HG02884 (cell line): ENCODE measurements around the gene ADD2.

Experiments used
- ATAC-seq: cut with Tn5 transposase; IDR thresholded peaks from one replicate; pipeline ENCODE4 v1.9.1; 2021; ENCODE audit warnings: mild to moderate bottlenecking, moderate library complexity; ENCODE audit not compliant: unreplicated experiment

Gene ADD2

DNA sequence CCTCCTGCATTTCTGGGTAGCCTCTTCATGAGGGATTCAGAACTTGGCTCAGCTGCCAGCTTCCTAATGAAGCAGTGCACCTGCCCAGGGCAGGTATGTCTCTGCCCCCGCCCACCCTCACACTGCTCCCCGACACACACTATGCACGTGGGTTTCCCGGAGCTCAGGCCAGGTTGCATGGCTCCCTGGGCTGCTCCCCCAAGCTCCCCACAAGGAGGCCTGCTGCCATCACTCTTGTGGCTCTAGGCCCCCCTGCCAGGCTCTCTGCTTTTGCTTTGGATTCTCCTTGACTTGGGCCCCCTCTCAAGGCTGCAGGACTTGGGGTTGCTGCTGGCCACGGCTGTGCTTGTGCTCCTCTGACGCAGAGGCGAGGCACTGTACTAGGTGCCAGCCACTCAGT is 43.6 kb downstream of the ADD2 start:
- no peak for ATAC-seq

GRCh38 chr2:70723286-70723885 is 44.6 kb downstream of the ADD2 start:
- no peak for ATAC-seq

GRCh38 chr2:70720124-70720523 is 47.9 kb downstream of the ADD2 start:
- ATAC-seq, result no peak

DNA sequence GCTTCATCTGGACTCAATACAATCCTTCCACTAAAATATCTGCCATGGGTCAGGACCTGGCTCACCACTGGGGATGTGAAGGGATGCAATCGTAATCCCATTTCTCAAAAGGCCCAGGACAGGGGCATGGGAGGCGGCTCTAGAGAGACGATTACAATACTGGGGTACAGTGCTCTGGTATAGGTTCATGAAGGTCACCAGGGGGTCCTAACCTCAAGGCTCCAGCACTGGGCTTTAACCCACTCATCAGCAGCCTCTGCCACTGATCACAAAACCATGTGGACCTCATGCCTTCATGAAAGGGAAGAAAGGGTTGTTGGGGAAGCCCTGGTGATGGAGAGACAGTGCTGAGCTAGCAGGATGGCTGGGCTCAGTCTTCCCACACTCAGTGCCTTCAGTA is 48.8 kb downstream of the ADD2 start:
- no peak for ATAC-seq

- ATAC-seq, result no peak
Observed at GRCh38 chr2:70718736-70719135, 49.3 kb downstream of the ADD2 start.

GRCh38 chr2:70718241-70718640 is 49.8 kb downstream of the ADD2 start:
- ATAC-seq, result no peak

GRCh38 chr2:70717431-70718038 is 50.5 kb downstream of the ADD2 start:
- no peak for ATAC-seq

DNA sequence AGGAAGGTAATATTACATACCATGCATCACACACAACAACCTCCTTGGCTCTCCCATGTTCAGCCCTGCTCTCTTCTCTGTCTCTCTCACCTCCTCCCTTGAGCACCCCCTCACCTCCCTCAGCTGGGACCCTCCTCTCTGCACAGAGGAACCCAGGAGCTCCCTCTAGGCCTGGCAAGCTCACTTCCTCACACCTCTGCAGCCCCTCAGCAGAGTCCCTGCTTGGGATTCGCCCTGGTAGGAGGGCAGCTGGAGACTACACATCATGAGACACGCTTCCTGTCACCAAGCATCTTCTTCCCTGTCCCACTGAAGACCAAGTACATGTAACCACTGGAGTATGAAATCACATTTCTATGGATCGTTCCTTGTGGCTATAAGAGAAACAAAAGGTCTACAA is 51.0 kb downstream of the ADD2 start:
- no peak for ATAC-seq

GRCh38 chr2:70716131-70716743 is 51.8 kb downstream of the ADD2 start:
- ATAC-seq, result no peak

- ATAC-seq, result no peak
Observed at GRCh38 chr2:70715071-70715985, 52.7 kb downstream of the ADD2 start.

DNA sequence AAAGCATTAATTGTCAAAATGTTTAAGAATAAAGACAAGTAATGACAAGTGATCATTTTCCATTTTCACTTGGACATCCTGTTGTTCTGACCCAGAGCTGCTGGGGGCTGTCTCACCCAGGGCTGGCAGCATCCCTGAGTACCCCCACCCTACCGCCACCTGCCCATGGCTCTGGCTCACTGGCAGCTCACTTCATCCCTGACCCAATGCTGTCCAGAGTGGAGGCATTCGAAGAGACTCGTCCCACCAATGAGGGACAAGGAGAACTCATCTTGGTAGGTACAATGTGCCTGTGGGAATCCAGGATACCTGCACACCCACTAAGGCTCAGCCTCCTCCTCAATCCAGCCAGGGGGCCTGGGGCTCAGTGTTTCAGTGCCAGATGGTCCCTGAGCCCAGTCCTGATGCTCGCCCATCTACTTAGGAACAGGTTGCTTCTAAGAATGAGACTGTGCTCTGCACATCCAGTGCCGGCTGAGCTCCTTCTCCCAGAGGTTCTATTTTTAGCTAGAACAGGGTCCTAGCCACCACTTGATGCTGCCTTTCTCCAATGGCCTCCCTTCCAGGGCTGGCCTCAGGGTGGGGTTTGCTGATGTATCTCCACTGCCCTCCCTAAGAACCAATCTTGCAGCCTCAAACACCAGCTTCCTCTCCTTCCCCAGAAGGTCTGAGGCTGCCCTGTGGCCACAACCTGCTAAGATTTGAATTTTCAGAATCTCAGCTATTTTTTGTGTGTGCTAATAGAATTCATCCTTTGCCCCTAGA is 53.7 kb downstream of the ADD2 start:
- ATAC-seq, result no peak

DNA sequence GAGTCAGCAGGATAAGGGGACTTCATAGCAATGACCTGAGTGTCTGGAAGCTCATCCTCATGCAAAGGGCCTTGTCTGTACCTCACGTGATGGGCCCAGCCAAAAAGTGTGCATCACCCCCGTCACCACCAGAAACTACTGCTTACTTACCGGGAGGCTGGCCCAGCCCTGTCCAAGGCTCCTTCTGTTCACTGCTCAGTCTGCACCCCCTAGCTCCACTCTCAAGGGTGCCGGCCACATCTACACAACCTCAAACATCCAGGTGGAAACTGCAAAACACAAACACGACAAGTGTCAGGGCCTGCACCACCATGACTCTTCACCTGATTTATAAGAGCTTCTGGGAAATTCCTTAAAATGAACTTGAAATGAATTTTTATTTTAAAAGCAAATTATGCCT is 55.1 kb downstream of the ADD2 start:
- no peak for ATAC-seq

- no peak for ATAC-seq
Observed at GRCh38 chr2:70711191-70711590, 56.8 kb downstream of the ADD2 start.

DNA sequence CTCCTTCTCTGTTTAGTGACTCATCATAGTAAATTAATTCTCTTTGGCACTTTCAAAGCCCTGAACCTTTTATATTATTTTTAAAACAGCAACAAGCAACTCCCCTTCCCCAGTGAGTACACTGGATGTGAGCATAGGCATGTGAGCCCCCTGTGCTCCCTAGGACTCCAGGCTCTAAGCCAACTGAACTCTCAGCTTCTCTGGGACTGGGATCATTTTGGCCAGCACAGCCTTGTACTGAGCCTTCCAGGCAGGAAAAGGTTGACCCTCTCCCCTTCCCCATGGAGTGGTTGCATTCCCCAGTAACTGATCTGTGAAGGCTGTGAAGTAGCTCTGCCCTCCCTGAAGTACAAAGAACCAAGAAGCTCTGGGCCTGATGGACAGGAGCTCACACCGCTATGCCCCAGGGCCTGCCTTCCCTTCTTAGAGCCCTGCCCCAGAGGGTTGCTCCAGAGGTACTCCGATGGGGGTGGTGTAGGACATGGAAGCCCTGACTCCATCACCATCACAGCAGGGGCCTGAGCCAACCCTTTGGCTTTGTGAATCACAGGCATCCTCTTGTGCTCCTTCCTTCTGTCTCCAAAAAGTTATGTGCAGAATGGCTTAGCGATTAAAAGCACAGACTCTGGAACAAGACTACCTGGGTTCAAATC is 57.8 kb downstream of the ADD2 start:
- no peak for ATAC-seq

- no peak for ATAC-seq
Observed at GRCh38 chr2:70709275-70710037, 58.5 kb downstream of the ADD2 start.

- ATAC-seq, result no peak
Observed at GRCh38 chr2:70708376-70709199, 59.4 kb downstream of the ADD2 start.

GRCh38 chr2:70707706-70708105 is 60.3 kb downstream of the ADD2 start:
- no peak for ATAC-seq

DNA sequence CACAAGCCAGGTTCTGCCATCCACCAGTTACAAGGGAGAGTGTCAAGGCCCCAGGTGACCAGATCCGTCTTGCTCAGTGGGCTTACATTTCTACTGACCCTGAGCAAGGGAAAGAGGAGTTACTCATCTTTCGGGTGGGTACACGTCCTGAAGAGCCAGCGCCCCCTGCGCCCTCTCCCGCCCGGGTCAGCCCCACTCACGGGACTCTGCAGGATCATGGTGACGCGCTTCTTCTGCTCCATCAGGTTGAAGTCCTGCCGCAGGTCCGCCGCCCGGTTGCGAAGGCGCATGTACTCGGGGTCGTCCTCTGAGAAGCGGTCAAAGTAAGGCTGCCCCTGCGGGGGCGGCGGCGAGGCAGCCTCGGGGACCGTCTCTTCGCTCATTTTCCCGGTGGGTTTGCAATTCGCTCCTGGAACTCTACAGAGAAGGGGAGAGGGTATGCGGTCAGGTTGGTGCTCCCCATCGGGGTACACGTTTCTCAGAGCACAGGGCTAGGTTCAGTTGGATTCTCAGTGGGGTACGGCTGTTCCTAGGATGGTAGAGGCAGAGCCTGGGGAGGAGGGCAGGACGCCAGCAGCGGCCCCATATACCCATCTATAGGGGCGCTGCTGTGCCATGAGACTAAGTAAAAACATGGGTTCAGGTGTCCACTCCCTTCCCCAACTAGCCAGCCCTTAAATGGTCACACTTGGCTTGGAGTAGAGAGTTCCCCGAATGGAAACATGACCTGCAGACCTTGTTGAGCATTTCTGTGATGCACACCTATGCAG is 61.8 kb downstream of the ADD2 start:
- ATAC-seq, result no peak
